GM10266 (cell line): ENCODE data around the gene SPTBN1.

ENCODE experiments used
- DNase-seq: peaks from one replicate; pipeline ENCODE4 v3.0.0; 2012; ENCODE audit errors: extremely low spot score
- CTCF ChIP-seq: IDR thresholded peaks from 2 replicates; pipeline ENCODE4 v1.5.1; 2012; ENCODE audit warnings: mild to moderate bottlenecking, low read depth; ENCODE audit not compliant: control insufficient read depth, insufficient read depth; ENCODE audit errors: missing control alignments

The SPTBN1 gene

GRCh38 chr2:54558188-54559005 is 102.3 kb downstream of the SPTBN1 start:
- TF ChIP-seq CTCF: no peak
- DNase-seq: peak; percentile 67

GRCh38 chr2:54559006-54559445 is 102.9 kb downstream of the SPTBN1 start:
- DNase-seq: no peak
- no peak for TF ChIP-seq CTCF

- no peak for DNase-seq
- TF ChIP-seq CTCF: no peak
Observed at GRCh38 chr2:54559593-54560145, 103.5 kb downstream of the SPTBN1 start.

GRCh38 chr2:54560146-54560881 is 104.2 kb downstream of the SPTBN1 start:
- TF ChIP-seq CTCF: no peak
- DNase-seq: peak; percentile 80

- DNase-seq: no peak
- TF ChIP-seq CTCF: no peak
Observed at GRCh38 chr2:54561010-54561409, 104.9 kb downstream of the SPTBN1 start.

- no peak for TF ChIP-seq CTCF
Observed at GRCh38 chr2:54564439-54564838, 108.3 kb downstream of the SPTBN1 start.

More at GRCh38 chr2:54564439-54564838, 108.3 kb downstream of the SPTBN1 start:
- no peak for DNase-seq
